GM18907 (cell line): Measurements from ENCODE around the gene MPC2.
A peak's percentile ranks its signal among the peaks of the same experiment; 100 is the strongest.
"Not testable (repeated sequence)": the region's sequence is repeated elsewhere in the genome, so short reads cannot be mapped to it uniquely, and the experiment has no call there.

Experiments
- ATAC-seq: cut with Tn5 transposase; IDR thresholded peaks from one replicate; pipeline ENCODE4 v1.9.1; 2021; ENCODE audit warnings: mild to moderate bottlenecking, moderate library complexity; ENCODE audit not compliant: unreplicated experiment

Gene MPC2

GRCh38 chr1:167909691-167910180, 27.1 kb downstream of the MPC2 start:
- ATAC-seq = no peak

GRCh38 chr1:167905671-167906070, 31.2 kb downstream of the MPC2 start:
- no peak for ATAC-seq

- no peak for ATAC-seq
Measured at GRCh38 chr1:167905182-167905581, 31.7 kb downstream of the MPC2 start.

- ATAC-seq = no peak
Measured at GRCh38 chr1:167904652-167905130, 32.2 kb downstream of the MPC2 start.

GRCh38 chr1:167900907-167901306, 36.0 kb downstream of the MPC2 start:
- no peak for ATAC-seq

GRCh38 chr1:167899253-167899681, 37.6 kb downstream of the MPC2 start:
- peak; percentile 95 for ATAC-seq

GRCh38 chr1:167898578-167899222, 38.2 kb downstream of the MPC2 start:
- peak; percentile 16 for ATAC-seq

- ATAC-seq = no peak
Measured at GRCh38 chr1:167893798-167894197, 43.1 kb downstream of the MPC2 start.

GRCh38 chr1:167890400-167890799, 46.5 kb downstream of the MPC2 start:
- no peak for ATAC-seq

- not testable (repeated sequence) for ATAC-seq
Measured at GRCh38 chr1:167887187-167887586, 49.7 kb downstream of the MPC2 start.

GRCh38 chr1:167882376-167882775, 54.5 kb downstream of the MPC2 start:
- ATAC-seq = no peak

GRCh38 chr1:167881786-167882185, 55.1 kb downstream of the MPC2 start:
- no peak for ATAC-seq

- ATAC-seq = no peak
Measured at GRCh38 chr1:167881069-167881468, 55.8 kb downstream of the MPC2 start.

- no peak for ATAC-seq
Measured at GRCh38 chr1:167880580-167881021, 56.3 kb downstream of the MPC2 start.

- no peak for ATAC-seq
Measured at GRCh38 chr1:167879508-167879907, 57.4 kb downstream of the MPC2 start.

- no peak for ATAC-seq
Measured at GRCh38 chr1:167878372-167879160, 58.3 kb downstream of the MPC2 start.

- no peak for ATAC-seq
Measured at GRCh38 chr1:167876597-167877175, 60.2 kb downstream of the MPC2 start.

- ATAC-seq = no peak
Measured at GRCh38 chr1:167871331-167871730, 65.5 kb downstream of the MPC2 start.

GRCh38 chr1:167869157-167870001, 67.5 kb downstream of the MPC2 start:
- not testable (repeated sequence) for ATAC-seq

- ATAC-seq = not testable (repeated sequence)
Measured at GRCh38 chr1:167866739-167867414, 70.0 kb downstream of the MPC2 start.
